K562 (cell line): ENCODE data around the gene OR9Q1. TPM values are rescaled to one million over a fixed set of nuclear protein-coding genes. Genes with fewer than 3 reads are reported as not detected.
A peak's percentile ranks its signal among the peaks of the same experiment; 100 is the strongest.

Source experiments
- ATAC-seq: fragments of 200-7000 bp; cut with Tn5 transposase; 3 replicates; pipeline ENCODE4 v1.9.1; 2020; ENCODE audit warnings: moderate library complexity
- BruUV-seq: library from RNA; stranded (reverse); fragments of 400-500 nt; replicated peaks from 2 replicates; lab custom pipeline; 2021; lab: Mats Ljungman, UMichigan
- CTCF ChIA-PET: fragments of 300-600 bp; formaldehyde crosslinking; extraction: SDS; loops from one replicate; lab custom pipeline; 2021; ENCODE audit warnings: low intra/inter-chr PET ratio; lab: Yijun Ruan, JAX
- POLR2A ChIA-PET: fragments of 300-600, 350-650 bp; sonication (Branson Sonifier 250); formaldehyde crosslinking; extraction: SDS; loops from one replicate; lab custom pipeline; 2021; ENCODE audit warnings: antibody characterized with exemption, inconsistent platforms; lab: Yijun Ruan, JAX
- DNase-seq, 4 experiments: peaks; one replicate each; pipeline versions ENCODE4 v3.0.0 to v3.0.0-alpha.2; 2011 to 2018; ENCODE audit warnings: low spot score in 3 of 4, mixed read lengths in 3 of 4; ENCODE audit errors: extremely low read depth in 1 of 4
- FAIRE-seq: peaks from 2 replicates; lab custom pipeline; 2011; peaks lifted over from hg19 to GRCh38; lab: Jason Lieb, UNC
- H2AFZ ChIP-seq: 2 replicates; pipeline ENCODE4 v1.6.0; 2011; ENCODE audit warnings: low read depth, low read length, control low read depth, inconsistent platforms
- H3K27ac ChIP-seq: fragments of 200-600 bp; 3 replicates; pipeline ENCODE4 v1.8.0; 2011; ENCODE audit warnings: low read depth, mild to moderate bottlenecking, control low read depth, inconsistent platforms, low read length, moderate library complexity, mixed read lengths; ENCODE audit errors: extremely low read depth
- H3K27me3 ChIP-seq, 2 experiments: fragments of 300-600 bp in 1 of 2; 2 replicates in 1 of 2; 3 replicates in 1 of 2; pipeline versions ENCODE4 v1.6.0 to v1.8.0; 2011; ENCODE audit warnings: inconsistent platforms in 2 of 2, low read length in 2 of 2, mild to moderate bottlenecking in 1 of 2, mixed read lengths in 1 of 2, moderate library complexity in 1 of 2; ENCODE audit not compliant: control insufficient read depth in 2 of 2, insufficient read depth in 2 of 2
- H3K36me3 ChIP-seq: fragments of 300-600 bp; 3 replicates; pipeline ENCODE4 v1.8.0; 2011; ENCODE audit warnings: mild to moderate bottlenecking, low read length, inconsistent platforms; ENCODE audit not compliant: control insufficient read depth, insufficient read depth
- H3K4me1 ChIP-seq, 2 experiments: fragments of 200-600 bp in 1 of 2; replicated peaks in 1 of 2; 2 replicates in 1 of 2; 3 replicates in 1 of 2; pipeline versions ENCODE4 v1.5.1 to v1.8.0; 2011; ENCODE audit warnings: inconsistent platforms in 2 of 2, low read length in 2 of 2, mild to moderate bottlenecking in 1 of 2, mixed read lengths in 1 of 2, moderate library complexity in 1 of 2; ENCODE audit not compliant: control insufficient read depth in 2 of 2, insufficient read depth in 2 of 2
- H3K4me2 ChIP-seq: 2 replicates; pipeline ENCODE4 v1.6.1; 2011; ENCODE audit warnings: low read length, control low read depth, inconsistent platforms, mixed read lengths; ENCODE audit not compliant: insufficient read depth
- H3K4me3 ChIP-seq: fragments of 200-600 bp; sonication (generic), shearing (Covaris generic); 2 replicates; pipeline ENCODE4 v1.5.1; 2016; ENCODE audit warnings: control low read depth, inconsistent platforms
- H3K79me2 ChIP-seq: fragments of 200-600 bp; 3 replicates; pipeline ENCODE4 v1.8.0; 2011; ENCODE audit warnings: low read length, inconsistent platforms; ENCODE audit not compliant: control insufficient read depth, insufficient read depth
- H3K9ac ChIP-seq, 2 experiments: 2 replicates each; pipeline versions ENCODE4 v1.6.0 to v1.6.1; 2011; ENCODE audit warnings: low read depth in 2 of 2, low read length in 2 of 2, control low read depth in 1 of 2, inconsistent platforms in 1 of 2, mild to moderate bottlenecking in 1 of 2, mixed read lengths in 1 of 2; ENCODE audit not compliant: insufficient read depth in 1 of 2
- H3K9me1 ChIP-seq: one replicate; pipeline ENCODE4 v1.6.0; 2011; ENCODE audit warnings: inconsistent platforms, mild to moderate bottlenecking, low read length, moderate library complexity; ENCODE audit not compliant: control insufficient read depth, insufficient read depth
- H3K9me3 ChIP-seq: replicated peaks from 2 replicates; pipeline ENCODE4 v1.5.1; 2011; ENCODE audit warnings: low read depth, low read length, inconsistent platforms; ENCODE audit not compliant: control insufficient read depth, insufficient read depth
- H4K20me1 ChIP-seq: replicated peaks from 2 replicates; pipeline ENCODE4 v1.6.1; 2011; ENCODE audit warnings: low read length, inconsistent platforms, mixed read lengths; ENCODE audit not compliant: control insufficient read depth, insufficient read depth
- PHTF2 ChIP-seq: fragments of 250-450 bp; sonication (Bioruptor Pico); IDR thresholded peaks from 2 replicates; pipeline ENCODE4 v1.5.0; 2021; ENCODE audit warnings: mild to moderate bottlenecking
- THRB ChIP-seq: fragments of 450-650 bp; formaldehyde crosslinking; conservative IDR thresholded peaks from 2 replicates; pipeline ENCODE4 v1.4.0; 2022; ENCODE audit warnings: mild to moderate bottlenecking, missing genetic modification characterization
- ZNF512 ChIP-seq: IDR thresholded peaks from 2 replicates; pipeline ENCODE4 v1.6.1; 2016; ENCODE audit warnings: missing genetic modification characterization, missing compliant biosample characterization
- WGBS: fragments of 100-300 bp; shearing (Covaris generic); methylation state at CpG from one replicate; pipeline ENCODE4 v1.1.6; 2016; ENCODE audit warnings: low coverage, mixed read lengths; ENCODE audit not compliant: insufficient coverage; ENCODE audit errors: missing lambda C conversion rate; 5-methylcytosine and 5-hydroxymethylcytosine counted together
- in situ Hi-C: fragments of 300-500 bp; cut with MboI; formaldehyde crosslinking; loops from 4 replicates; pipeline ENCODE4 v1.15.0; 2018; ENCODE audit warnings: inconsistent platforms, mixed read lengths
- intact Hi-C: fragments of 100-400 bp; cut with micrococcal nuclease; formaldehyde crosslinking; loops from 2 replicates; pipeline ENCODE4 v1.14.2; 2022
- polyA plus RNA-seq, 8 experiments: library from polyadenylated mRNA; depleted of rRNA in 4 of 8; stranded (reverse) in 5 of 8; unstranded in 3 of 8; fragments of >200 nt; fragmentation: Nextera tagmentation in 2 of 8; fragmentation: Illumina TruSeq in 1 of 8; extraction: Ambion mirVana in 2 of 8; extraction: Trizol in 1 of 8; gene quantifications; 2 replicates each; pipeline versions ENCODE4 v1.2.1 to v1.2.3, GENCODE V29; 2011 to 2014; ENCODE audit warnings: inconsistent platforms in 1 of 8, missing spikeins in 1 of 8
- total RNA-seq, 7 experiments: library from RNA; depleted of rRNA in 6 of 7; stranded (reverse); fragments of >200 nt in 6 of 7; fragmentation: Illumina TruSeq in 2 of 7; extraction: Trizol in 2 of 7; gene quantifications; 2 replicates each; pipeline versions ENCODE4 v1.2.1 to v1.2.3, GENCODE V29; 2011 to 2021; ENCODE audit warnings: low replicate concordance in 1 of 7

OR9Q1 gene
- total and polyA plus RNA-seq, 9 of the 15 experiments (the other 6 are each of a cell fraction or from before 2014, with no cell fraction given), result not detected

- BruUV-seq, result no TSS peak
- CTCF ChIA-PET, result no interaction called here
- TF ChIP-seq ZNF512 (tag) (0 out of 2 replicates have a peak, but pooled peaks have one; percentile 17), PHTF2 (CRISPR knock-in tag) (no peak), THRB (no peak)
- TF ChIP-seq, all 486 proteins: peak for 1
These were observed 10.8 kb downstream of the OR9Q1 start for GRCh38 chr11:58034471-58034870.

More at GRCh38 chr11:58034471-58034870, 10.8 kb downstream of the OR9Q1 start:
- FAIRE-seq (no peak), ATAC-seq (no peak), DNase-seq (no peak)
- POLR2A ChIA-PET, result interaction anchor here (0.9 kb wide), 1 partner anchor 9 kb away, joined by 3 read pairs; no protein-coding TSS in a partner anchor
- in situ Hi-C loops, result no loop called here
- Histone ChIP-seq H3K9me1 (no peaks in the 10 kb centered on the region), H3K27ac (no peak overlapping the region), H3K9ac (no peak overlapping the region), H3K79me2 (no peaks in the 10 kb centered on the region), H2AFZ (no peak overlapping the region), H3K4me3 (no peak overlapping the region), H3K4me1 (no peaks in the 10 kb centered on the region), H3K9me3 (no peaks in the 10 kb centered on the region), H3K27me3 (no peaks in the 10 kb centered on the region), H4K20me1 (no peaks in the 10 kb centered on the region), H3K36me3 (no peaks in the 10 kb centered on the region), H3K4me2 (no peak overlapping the region)
- intact Hi-C loops, result no loop called here
- WGBS, result 0% methylated on average over 2 of the region's 2 CpGs
